B cell (primary cell): ENCODE results near the gene PACRG. TPM values are rescaled to one million over a fixed set of nuclear protein-coding genes. Genes with fewer than 3 reads are reported as not detected.

Source experiments
- ATAC-seq: fragments of 200-7000 bp; cut with Tn5 transposase; one replicate; pipeline ENCODE4 v1.10.0; 2021; ENCODE audit warnings: low read depth, mild to moderate bottlenecking, moderate number of reproducible peaks, moderate library complexity
- CTCF ChIA-PET: fragments of 350-600 bp; sonication (Branson Sonifier 250); formaldehyde crosslinking; loops from one replicate; lab custom pipeline; 2021; ENCODE audit warnings: antibody characterized with exemption, inconsistent platforms; lab: Charles Lee
- POLR2A ChIA-PET: fragments of 350-600 bp; sonication (Branson Sonifier 250); formaldehyde crosslinking; loops from one replicate; lab custom pipeline; 2021; ENCODE audit warnings: antibody characterized with exemption; lab: Charles Lee
- DNase-seq: peaks from one replicate; pipeline ENCODE4 v3.0.0; 2013
- H2AFZ ChIP-seq: 2 replicates; pipeline ENCODE4 v1.6.1; 2012; ENCODE audit warnings: mild to moderate bottlenecking, low read depth, low read length; ENCODE audit not compliant: insufficient read depth, poor library complexity, severe bottlenecking
- H3K27ac ChIP-seq, 2 donors: 1 replicate in 1 of 2; 2 replicates in 1 of 2; pipeline ENCODE4 v1.5.1; 2012 to 2013; ENCODE audit warnings: low read length in 2 of 2, mild to moderate bottlenecking in 2 of 2, moderate library complexity in 1 of 2
- H3K27me3 ChIP-seq, 4 experiments: fragments of 200-600 bp in 1 of 4; sonication (generic) in 1 of 4; replicated peaks in 1 of 4; 1 replicate in 2 of 4; 2 replicates in 2 of 4; pipeline versions ENCODE4 v1.6.1 to v1.7.0; 2013 to 2016; ENCODE audit warnings: low read length in 3 of 4, mild to moderate bottlenecking in 2 of 4, mixed read lengths in 1 of 4, moderate library complexity in 1 of 4; ENCODE audit not compliant: insufficient read depth in 4 of 4, control insufficient read depth in 3 of 4; ENCODE audit errors: control extremely low read depth in 1 of 4
- H3K36me3 ChIP-seq, 2 experiments: replicated peaks in 1 of 2; 1 replicate in 1 of 2; 2 replicates in 1 of 2; pipeline versions ENCODE4 v1.6.1 to v1.7.1; 2013; ENCODE audit warnings: low read length in 1 of 2; ENCODE audit not compliant: insufficient read depth in 2 of 2, control insufficient read depth in 1 of 2; ENCODE audit errors: control extremely low read depth in 1 of 2, extremely low read depth in 1 of 2
- H3K4me1 ChIP-seq, 2 donors: fragments of 200-600 bp in 1 of 2; sonication (generic) in 1 of 2; 1 replicate in 1 of 2; 2 replicates in 1 of 2; pipeline versions ENCODE4 v1.5.1 to v1.6.1; 2013 to 2017; ENCODE audit warnings: low read length in 2 of 2; ENCODE audit not compliant: control insufficient read depth in 2 of 2, insufficient read depth in 2 of 2
- H3K4me2 ChIP-seq: replicated peaks from 2 replicates; pipeline ENCODE3; 2012; ENCODE audit warnings: mild to moderate bottlenecking, low read depth, low read length; ENCODE audit not compliant: poor library complexity, severe bottlenecking
- H3K4me3 ChIP-seq, 5 experiments: fragments of 200-600 bp in 1 of 5; sonication (generic) in 1 of 5; 1 replicate in 3 of 5; 2 replicates in 2 of 5; pipeline versions ENCODE4 v1.5.1 to v1.7.0; 2011 to 2016; ENCODE audit warnings: low read length in 4 of 5, mild to moderate bottlenecking in 4 of 5, low read depth in 2 of 5, control low read depth in 1 of 5, moderate library complexity in 1 of 5; ENCODE audit not compliant: insufficient read depth in 1 of 5; ENCODE audit errors: control extremely low read depth in 1 of 5, extremely low read depth in 1 of 5
- H3K79me2 ChIP-seq: fragments of 200-600 bp; sonication (generic); one replicate; pipeline ENCODE4 v1.6.0; 2016; ENCODE audit warnings: low read length; ENCODE audit not compliant: control insufficient read depth, insufficient read depth
- H3K9ac ChIP-seq: fragments of 200-600 bp; sonication (generic); 2 replicates; pipeline ENCODE4 v1.6.1; 2017; ENCODE audit warnings: mild to moderate bottlenecking, low read length, moderate library complexity
- H3K9me3 ChIP-seq, 3 donors: one replicate each; pipeline versions ENCODE4 v1.6.1 to v1.7.1; 2013; ENCODE audit warnings: low read length in 2 of 3; ENCODE audit not compliant: control insufficient read depth in 2 of 3, insufficient read depth in 1 of 3; ENCODE audit errors: control extremely low read depth in 1 of 3
- H4K20me1 ChIP-seq: 2 replicates; pipeline ENCODE4 v1.6.0; 2012; ENCODE audit warnings: mild to moderate bottlenecking, low read length; ENCODE audit not compliant: insufficient read depth, control insufficient read depth, poor library complexity, severe bottlenecking
- H3K27ac Mint-ChIP-seq: one replicate; pipeline ENCODE4 v1.8.0; 2021; ENCODE audit warnings: mixed read lengths
- H3K27me3 Mint-ChIP-seq: one replicate; pipeline ENCODE4 v1.8.0; 2021; ENCODE audit warnings: mixed read lengths
- H3K4me1 Mint-ChIP-seq: one replicate; pipeline ENCODE4 v1.8.0; 2021; ENCODE audit warnings: mixed read lengths
- H3K4me3 Mint-ChIP-seq: one replicate; pipeline ENCODE4 v1.8.0; 2021; ENCODE audit warnings: mixed read lengths
- H3K9me3 Mint-ChIP-seq: one replicate; pipeline ENCODE4 v1.8.0; 2022; ENCODE audit warnings: mixed read lengths; ENCODE audit not compliant: insufficient read depth
- CTCF ChIP-seq: fragments of 200-600 bp; IDR thresholded peaks from one replicate; pipeline ENCODE4 v1.8.0; 2022; ENCODE audit warnings: antibody characterized with exemption, mild to moderate bottlenecking
- EZH2 ChIP-seq: IDR thresholded peaks from 2 replicates; pipeline ENCODE4 v1.6.1; 2012; ENCODE audit warnings: borderline replicate concordance, low read depth, mild to moderate bottlenecking, moderate library complexity, low read length; ENCODE audit not compliant: insufficient read depth, poor library complexity, severe bottlenecking
- WGBS: methylation state at CpG from one replicate; pipeline ENCODE4 v1.1.5; 2013; ENCODE audit warnings: missing lambda C conversion rate; ENCODE audit not compliant: insufficient coverage; 5-methylcytosine and 5-hydroxymethylcytosine counted together
- intact Hi-C: fragments of 100-400 bp; cut with micrococcal nuclease; formaldehyde crosslinking; loops from one replicate; pipeline ENCODE4 v1.10.0; 2022
- polyA plus RNA-seq: library from polyadenylated mRNA; depleted of rRNA; stranded (reverse); fragments of >200 nt; gene quantifications from 2 replicates; pipeline ENCODE4 v1.2.3, GENCODE V29; 2012
- total RNA-seq, 2 donors: library from RNA; stranded (reverse); fragments of 120-200 nt in 1 of 2; gene quantifications; 1 replicate in 1 of 2; 2 replicates in 1 of 2; pipeline versions ENCODE4 v1.2.3 to v1.2.4, GENCODE V29; 2013 to 2022

The PACRG gene
- total and polyA plus RNA-seq, 2 donors (not counting 1 experiment from before 2014, with no cell fraction given), result not detected

GRCh38 chr6:163209005-163209404 is 481.2 kb downstream of the PACRG start:
- Histone ChIP-seq H3K27me3 (no peaks in the 10 kb centered on the region), H3K36me3 (no peaks in the 10 kb centered on the region), H4K20me1 (no peaks in the 10 kb centered on the region), H3K9ac (no peak overlapping the region), H3K79me2 (no peaks in the 10 kb centered on the region), H2AFZ (no peak overlapping the region), H3K9me3 (peaks cover 0 to 9% (median 8%) of the 10 kb centered on the region in 3 donors), H3K4me1 (no peaks in the 10 kb centered on the region), H3K4me3 (no peak overlapping the region), H3K4me2 (no peak overlapping the region), H3K27ac (no peak overlapping the region)
- ChIA-PET POLR2A (no interaction called here), CTCF (no interaction called here)
- Mint-ChIP-seq H3K9me3 (peaks cover 12% of the 10 kb centered on the region), H3K27ac (no peak overlapping the region), H3K4me3 (no peak overlapping the region), H3K27me3 (peaks cover 4% of the 10 kb centered on the region), H3K4me1 (no peaks in the 10 kb centered on the region)
- ATAC-seq (no peak), DNase-seq (no peak)
- TF ChIP-seq EZH2 (no peak), CTCF (no peak)
- 60% methylated on average over 1 of the region's 4 CpGs for WGBS
- intact Hi-C loops, result no loop called here

GRCh38 chr6:163212123-163212522 is 484.3 kb downstream of the PACRG start:
- POLR2A ChIA-PET, result no interaction called here
- Histone ChIP-seq H4K20me1 (no peaks in the 10 kb centered on the region), H3K79me2 (no peaks in the 10 kb centered on the region), H2AFZ (no peak overlapping the region), H3K27me3 (no peaks in the 10 kb centered on the region), H3K9ac (no peak overlapping the region), H3K4me3 (no peak overlapping the region), H3K27ac (no peak overlapping the region), H3K4me2 (no peak overlapping the region), H3K9me3 (peaks cover 0 to 9% (median 8%) of the 10 kb centered on the region in 3 donors), H3K4me1 (no peaks in the 10 kb centered on the region), H3K36me3 (no peaks in the 10 kb centered on the region)
- intact Hi-C loops, result no loop called here
- no peaks in the 10 kb centered on the region for H3K4me1 Mint-ChIP-seq
- H3K4me3 Mint-ChIP-seq, result no peak overlapping the region
- CTCF ChIA-PET, result no interaction called here
- H3K27me3 Mint-ChIP-seq, result peaks cover 12% of the 10 kb centered on the region
- no CpG with 5 or more reads among the region's 1 CpG for WGBS
- no peak for DNase-seq
- H3K27ac Mint-ChIP-seq, result no peak overlapping the region
- no peak for ATAC-seq
- no peak for TF ChIP-seq CTCF
- no peak for TF ChIP-seq EZH2
- H3K9me3 Mint-ChIP-seq, result peaks cover 7% of the 10 kb centered on the region
